PC-9 (cell line): ENCODE measurements around the gene ABCA12.

Experiments used
- CTCF ChIP-seq: fragments of 200-600 bp; sonication (generic); conservative IDR thresholded peaks from 2 replicates; pipeline ENCODE4 v1.6.1; 2017; ENCODE audit warnings: mixed run types, antibody characterized with exemption, mild to moderate bottlenecking, moderate library complexity
- EZH2 ChIP-seq: fragments of 200-600 bp; sonication (generic); IDR thresholded peaks from 2 replicates; pipeline ENCODE4 v1.8.0; 2017; ENCODE audit warnings: antibody characterized with exemption, low read depth

GRCh38 chr2:214895469-214895868 lies 243.0 kb downstream of the ABCA12 start:
- TF ChIP-seq CTCF (no peak), EZH2 (no peak)
